ENCODE measurements around the gene KCNQ5.

The KCNQ5 gene

DNA sequence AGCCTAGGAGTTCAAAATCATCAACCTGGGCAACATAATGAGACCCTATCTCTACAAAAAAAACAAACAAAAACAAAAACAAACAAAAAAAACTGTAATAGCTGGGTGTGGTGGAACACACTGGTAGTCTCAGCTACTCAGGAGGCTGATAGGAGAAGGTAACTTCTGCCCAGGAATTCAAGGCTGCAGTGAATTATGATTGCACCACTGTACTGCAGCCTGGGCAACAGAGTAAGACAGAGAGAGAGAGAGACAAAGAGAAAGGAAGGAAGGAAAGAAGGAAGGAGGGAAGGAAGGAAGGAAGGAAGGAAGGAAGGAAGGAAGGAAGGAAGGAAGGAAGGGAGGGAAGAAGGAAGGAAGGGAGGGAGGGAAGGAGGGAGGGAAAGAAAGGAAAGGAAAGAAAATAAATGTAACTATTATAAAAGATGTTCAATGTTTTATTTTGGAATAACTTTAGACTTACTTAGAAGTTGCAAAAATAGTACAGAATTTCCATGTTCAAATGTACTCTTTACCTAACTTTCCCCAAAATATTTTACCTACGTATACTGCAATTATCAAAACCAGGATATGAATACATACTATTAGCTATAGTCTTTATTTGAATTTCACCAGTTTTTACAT is 428.2 kb downstream of the KCNQ5 start:
- DNase-seq (ENCODE audit: low read depth, low spot score), result no peak

DNA sequence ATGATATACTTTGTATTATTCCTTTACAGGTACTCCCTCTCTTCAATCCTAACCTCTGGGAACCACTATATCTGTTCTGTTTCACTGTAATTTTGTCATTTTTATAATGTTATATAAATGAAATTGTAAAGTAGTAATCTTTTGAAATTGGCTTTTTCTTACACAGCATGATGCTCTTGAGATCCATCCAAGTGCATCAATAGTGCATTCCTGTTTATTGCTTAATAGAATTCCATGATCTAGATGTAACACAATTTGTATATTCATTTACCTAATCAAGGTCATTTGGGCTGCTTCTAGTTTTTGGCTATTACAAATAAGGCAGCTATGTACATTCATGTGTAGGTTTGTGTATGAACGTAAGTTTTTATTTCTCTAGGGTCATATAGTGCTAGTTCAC is 428.8 kb downstream of the KCNQ5 start:
- no peak for DNase-seq (ENCODE audit: low read depth, low spot score)

DNA sequence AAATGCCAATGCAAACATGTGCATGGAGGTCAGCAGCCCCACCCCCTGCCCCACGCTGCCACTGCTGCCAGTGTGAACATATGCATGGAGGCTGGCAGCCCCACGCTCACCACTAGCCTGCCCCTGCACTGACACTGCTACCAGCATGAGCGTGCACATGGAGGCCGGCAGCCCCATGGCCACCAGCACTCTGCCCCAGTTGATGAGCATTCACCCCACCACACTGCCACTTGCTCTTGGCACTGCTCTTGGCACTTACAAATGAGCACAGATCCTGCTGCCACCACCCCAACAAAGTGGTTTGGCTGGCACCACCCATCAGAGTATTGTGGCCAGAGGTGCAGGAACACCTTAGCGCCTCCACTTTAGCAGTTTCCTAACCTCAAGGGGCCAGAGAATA is 429.3 kb downstream of the KCNQ5 start:
- no peak for DNase-seq (ENCODE audit: low read depth, low spot score)

DNA sequence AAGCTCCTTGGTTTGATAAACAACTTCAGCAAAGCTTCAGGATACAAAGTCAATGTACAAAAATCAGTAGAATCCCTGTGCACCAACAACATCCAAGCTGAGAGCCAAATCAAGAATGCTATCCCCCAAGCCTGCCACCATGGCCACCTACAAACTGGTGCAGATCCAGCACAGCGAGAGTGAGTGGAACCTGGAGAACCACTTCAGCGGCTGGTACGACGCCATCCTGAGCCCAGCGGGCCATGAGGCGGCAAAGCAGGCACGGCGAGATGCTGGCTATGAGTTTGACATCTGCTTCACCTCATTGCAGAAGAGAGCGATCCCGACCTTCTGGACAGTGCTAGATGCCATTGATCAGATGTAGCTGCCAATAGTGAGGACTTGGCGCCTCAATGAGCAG is 433.1 kb downstream of the KCNQ5 start:
- no peak for DNase-seq (ENCODE audit: low read depth, low spot score)

DNA sequence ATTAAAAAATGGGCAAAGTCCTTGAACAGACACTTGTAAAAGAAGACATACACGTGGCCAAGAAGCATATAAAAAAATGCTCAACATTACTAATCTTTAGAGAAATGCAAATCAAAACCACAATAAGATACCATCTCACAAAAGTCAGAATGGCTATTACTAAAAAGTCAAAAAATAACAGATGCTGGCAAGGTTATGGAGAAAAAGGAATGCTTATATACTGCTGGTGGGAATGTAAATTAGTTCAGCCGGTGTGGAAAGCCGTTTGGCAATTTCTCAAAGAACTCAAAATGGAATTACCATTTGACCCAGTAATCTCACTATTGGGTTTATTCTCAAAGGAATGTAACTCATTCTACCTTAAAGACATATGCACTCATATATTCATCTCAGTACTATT is 436.9 kb downstream of the KCNQ5 start:
- no peak for DNase-seq (ENCODE audit: low read depth, low spot score)

DNA sequence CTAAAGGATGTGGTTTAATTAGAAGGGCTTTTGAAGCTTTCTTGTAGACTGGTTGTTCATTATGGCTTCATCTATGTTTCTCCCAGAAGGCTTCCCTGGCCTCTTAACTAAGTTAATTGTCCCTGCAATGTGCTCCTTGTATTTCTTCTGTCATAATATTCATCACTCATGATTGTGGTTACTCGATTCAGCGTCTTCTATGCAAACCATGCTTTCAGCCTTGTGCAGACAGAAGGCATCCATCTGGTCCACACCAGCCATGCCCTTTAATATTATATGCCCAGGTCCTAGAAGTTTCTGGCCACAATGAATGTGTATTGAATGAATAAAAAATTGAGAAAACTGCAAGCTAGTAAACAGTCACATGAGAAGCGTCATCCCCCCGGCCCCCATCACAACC is 440.3 kb downstream of the KCNQ5 start:
- DNase-seq (ENCODE audit: low read depth, low spot score), result no peak

DNA sequence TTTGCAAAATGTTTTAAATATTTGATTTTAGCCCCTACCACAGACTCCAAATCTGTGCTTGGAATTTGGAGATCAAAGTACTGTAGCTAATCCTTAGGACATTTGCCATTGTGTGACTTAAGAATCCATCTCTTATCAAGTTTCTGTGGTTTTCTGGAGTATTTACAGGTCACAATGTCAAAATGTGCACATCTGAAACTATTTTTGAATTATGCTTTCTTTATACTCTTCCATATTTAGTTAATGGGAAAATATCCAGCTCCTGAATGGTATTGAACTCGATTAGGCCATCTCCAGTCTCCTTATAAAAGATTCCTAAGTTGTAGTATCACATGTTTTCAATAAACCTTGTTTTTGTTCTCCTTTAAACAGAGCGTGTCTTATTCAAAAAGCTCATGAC is 441.0 kb downstream of the KCNQ5 start:
- DNase-seq (ENCODE audit: low read depth, low spot score), result no peak

DNA sequence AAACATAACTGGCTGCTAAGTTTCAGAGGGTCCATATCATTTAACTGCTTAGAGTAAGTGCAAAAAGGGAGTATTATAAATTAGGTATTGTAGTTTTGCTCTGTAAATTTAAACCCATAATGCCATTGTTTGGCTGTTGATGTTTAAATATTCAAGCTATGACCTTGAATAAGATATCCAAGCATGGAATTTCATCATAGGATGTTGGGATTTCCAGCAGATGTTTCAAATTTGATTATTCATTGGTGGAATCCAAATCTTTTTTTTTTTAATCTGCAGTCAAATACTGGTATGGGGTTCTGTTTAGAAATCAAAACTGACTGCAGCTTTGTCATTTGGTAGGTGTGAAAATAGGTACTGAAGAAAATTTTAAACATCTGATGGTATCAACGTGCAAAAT is 442.4 kb downstream of the KCNQ5 start:
- no peak for DNase-seq (ENCODE audit: low read depth, low spot score)

DNA sequence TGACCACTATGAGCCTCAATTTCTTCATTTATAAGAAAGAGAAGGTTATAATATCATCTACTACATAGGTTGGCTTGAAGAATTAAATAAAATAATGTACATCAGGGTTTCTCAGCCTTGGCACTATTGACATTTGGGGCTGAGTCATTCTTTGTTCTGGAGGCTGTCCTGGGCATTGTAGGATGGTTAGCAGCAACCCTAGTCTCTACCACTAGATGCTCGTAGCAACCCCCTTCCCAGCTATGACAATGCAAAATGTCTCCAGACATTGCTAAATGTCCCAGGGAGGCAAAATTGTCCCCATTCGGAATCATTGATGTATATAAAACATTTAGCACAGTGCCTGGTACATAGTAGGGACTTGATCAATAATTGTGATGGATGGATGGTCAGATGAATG is 451.4 kb downstream of the KCNQ5 start:
- DNase-seq (ENCODE audit: low read depth, low spot score), result no peak

DNA sequence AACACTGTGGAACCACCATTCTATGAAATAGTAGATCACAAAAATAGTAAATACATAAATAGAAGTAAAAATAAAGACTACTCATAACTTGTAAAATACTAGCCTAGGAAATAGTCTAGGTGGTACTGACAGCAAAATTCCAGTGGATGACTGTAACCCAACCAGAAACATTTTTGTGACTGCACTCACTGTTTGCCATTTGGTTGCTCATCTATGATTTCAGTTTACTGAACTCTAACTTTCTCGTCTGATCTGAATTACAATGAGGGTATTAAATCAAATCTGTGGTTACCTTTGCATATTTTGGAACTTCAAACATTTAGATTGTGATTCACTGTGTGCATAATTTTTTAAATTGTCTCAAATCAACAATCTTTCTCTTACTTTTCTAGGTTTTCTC is 452.3 kb downstream of the KCNQ5 start:
- no peak for DNase-seq (ENCODE audit: low read depth, low spot score)

DNA sequence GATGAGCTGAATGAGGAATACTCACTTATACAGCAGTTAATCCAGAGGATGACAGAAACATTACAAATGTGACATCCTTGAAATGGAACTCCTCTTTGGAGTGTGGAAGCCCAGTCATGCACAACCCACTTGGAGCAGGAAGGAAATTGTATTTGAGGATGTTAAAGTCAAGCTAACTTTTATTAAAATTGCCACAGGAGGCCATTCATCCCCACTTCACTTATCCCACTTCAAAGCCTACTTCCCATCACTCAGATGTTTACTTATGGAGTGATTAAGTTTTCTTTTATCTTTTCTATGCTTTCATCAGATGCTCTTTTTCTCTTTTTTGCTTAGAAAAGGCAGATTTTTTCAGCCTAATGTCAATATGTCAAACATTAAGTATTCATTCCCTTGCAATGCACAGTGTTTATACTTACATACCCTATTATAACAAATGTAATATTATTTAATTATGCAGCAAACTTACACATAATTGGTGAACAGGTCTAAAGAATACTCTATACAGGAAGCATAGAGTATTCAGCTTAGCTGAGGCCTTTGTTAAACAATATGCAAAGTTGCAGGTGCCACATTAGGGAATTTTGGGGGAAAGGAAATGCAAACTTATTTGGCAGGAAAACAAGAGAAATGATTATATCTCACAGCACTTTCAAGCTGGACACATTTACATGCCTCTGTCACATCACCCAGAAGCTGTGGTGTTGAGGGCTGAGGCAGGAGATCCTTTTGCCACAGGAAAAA is 454.5 kb downstream of the KCNQ5 start:
- DNase-seq (ENCODE audit: low read depth, low spot score), result no peak

DNA sequence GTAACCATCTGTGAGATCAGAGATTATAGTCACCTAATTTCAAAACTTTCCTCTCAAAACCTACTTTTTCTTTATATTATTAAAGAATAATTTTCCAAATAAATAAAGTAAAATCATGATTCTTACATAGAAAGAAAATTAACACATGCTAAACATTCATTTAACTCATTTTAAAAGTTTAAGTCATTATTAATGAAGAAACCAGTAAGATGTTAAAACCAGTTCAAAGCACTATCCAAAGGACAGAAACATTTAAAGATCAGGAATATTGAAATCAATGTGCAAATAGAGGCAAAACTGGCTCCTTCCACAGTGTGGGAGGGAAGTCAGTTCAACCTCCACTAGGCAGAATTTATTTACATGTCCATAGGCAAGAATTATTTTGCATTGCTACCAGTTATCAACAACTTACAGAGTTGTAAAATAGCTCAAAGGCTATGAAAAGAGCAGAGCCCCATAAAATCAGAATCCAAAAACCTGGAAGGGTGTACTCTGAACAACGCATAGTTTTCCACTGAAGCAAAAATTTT is 456.5 kb downstream of the KCNQ5 start:
- no peak for DNase-seq (ENCODE audit: low read depth, low spot score)

DNA sequence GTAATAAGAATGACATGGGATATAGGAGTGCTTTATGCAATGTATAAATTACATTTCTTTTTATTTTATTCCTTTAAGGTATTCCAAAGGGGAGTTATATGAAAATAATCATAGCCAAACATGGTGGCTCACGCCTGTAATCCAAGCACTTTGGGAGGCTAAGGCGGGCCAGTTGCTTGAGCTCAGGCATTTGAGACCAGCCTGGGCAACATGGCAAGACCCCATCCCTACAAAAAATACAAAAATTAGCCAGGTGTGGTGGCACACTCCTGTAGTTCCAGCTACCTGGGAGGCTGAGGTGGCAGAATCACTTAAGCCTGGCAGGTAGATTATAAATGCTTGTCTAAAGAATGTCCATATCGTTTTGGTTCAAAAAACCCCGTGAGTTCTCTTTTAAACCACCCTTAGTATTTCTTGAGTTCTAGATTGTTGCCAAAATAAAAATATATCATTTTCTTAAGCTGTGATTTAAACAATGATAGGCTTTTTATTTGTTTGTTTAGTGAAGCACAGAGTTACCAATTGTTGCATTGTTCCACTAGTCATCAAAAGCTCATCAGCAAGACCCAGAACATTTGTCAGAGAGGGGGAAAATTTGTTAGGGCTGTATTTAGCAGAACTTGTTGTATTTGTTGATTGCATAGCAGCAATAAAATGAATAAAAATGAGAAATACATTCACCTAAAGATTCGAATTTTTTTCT is 457.2 kb downstream of the KCNQ5 start:
- DNase-seq (ENCODE audit: low read depth, low spot score), result no peak

DNA sequence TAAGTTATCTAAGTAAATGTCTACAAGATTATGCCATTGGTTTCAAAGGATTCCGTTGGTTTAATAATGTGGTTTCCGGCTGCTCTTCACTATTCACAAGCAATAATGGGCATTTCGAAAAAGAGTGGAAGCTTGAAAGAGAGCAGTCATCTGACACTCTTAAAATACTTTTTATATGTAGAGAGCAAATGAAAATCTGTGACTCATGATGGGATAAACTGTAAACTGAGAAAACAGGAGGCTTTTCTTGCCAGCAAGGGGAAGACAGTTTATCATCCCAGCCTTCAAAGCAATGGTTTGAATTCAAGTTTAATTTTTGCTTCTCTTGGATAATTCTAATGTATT is 457.7 kb downstream of the KCNQ5 start:
- no peak for DNase-seq (ENCODE audit: low read depth, low spot score)

DNA sequence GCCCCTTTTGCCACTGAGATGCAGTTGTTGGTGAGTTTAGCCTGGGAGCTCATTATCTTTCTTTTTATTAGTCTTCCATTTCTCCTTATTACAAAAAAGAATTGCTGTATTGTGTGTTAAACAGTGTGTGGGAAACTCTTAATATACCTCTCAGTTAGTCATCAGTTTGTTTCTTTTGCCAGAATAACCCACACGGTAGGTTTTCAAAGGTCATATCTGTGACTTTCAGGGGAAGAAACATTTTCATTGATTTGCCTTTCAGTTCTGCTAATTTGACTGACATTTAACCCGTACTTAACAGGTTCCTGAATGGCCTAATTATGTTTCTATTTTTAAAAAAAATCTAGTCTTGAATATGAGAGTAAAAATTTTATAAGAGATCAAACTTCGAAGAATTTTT is 458.1 kb downstream of the KCNQ5 start:
- DNase-seq (ENCODE audit: low read depth, low spot score), result no peak

DNA sequence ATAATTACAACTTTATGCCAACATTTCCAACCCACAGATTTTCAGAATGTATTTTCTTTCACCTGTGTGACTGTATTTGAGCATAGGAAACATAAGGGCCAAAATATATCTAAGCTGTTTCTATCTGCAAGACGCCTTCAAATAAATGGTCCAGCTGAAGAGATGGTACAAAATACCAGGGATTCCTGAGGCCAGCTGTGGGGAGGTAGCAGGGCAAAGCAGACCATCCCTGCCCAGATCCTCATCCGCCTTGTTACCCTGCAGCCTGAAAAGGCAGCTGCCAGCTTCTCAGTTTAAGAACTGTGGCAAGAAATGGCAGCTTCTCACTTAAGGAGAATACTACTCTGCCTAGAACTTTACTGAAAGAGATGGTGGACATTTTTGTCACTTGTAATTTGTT is 460.1 kb downstream of the KCNQ5 start:
- DNase-seq (ENCODE audit: low read depth, low spot score), result no peak

DNA sequence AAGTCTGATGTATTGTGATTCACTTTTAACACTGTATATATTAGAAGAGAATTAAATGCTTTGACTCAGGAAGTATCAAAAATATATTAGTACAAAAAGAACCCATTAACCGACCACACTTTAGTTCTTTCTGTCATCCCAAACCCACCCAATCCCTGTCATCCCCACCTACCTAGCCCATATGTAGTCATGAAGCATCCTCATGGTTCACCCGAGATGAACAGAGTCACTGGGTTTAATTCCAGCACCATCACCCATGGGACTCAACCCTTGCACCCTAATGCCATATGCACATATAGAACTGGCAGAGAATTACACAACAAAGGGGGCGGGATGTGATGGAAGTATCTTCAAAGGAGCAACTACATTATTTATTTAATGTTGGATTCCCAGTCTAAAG is 462.0 kb downstream of the KCNQ5 start:
- no peak for DNase-seq (ENCODE audit: low read depth, low spot score)

DNA sequence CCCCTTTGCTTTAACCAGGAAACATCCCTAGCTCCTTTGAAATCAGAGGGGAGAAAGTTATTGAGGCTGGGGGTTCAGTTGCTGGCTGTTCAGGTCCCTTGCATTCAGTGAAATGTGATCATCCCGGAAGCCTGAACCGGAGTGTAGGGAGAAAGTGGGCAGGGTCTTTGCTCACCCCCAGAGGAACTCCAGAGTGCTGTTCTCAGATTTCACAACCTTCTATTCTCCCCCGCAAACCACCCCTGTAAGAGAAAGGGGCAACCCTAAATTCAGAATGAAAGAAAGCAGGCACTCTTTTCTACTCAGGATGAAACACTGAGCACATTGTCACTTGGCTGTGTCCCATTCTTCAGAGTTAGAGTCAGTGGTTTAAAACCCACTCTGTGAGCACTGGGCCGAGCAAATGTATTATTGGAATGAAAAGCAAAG is 463.6 kb downstream of the KCNQ5 start:
- DNase-seq (ENCODE audit: low read depth, low spot score), result no peak

DNA sequence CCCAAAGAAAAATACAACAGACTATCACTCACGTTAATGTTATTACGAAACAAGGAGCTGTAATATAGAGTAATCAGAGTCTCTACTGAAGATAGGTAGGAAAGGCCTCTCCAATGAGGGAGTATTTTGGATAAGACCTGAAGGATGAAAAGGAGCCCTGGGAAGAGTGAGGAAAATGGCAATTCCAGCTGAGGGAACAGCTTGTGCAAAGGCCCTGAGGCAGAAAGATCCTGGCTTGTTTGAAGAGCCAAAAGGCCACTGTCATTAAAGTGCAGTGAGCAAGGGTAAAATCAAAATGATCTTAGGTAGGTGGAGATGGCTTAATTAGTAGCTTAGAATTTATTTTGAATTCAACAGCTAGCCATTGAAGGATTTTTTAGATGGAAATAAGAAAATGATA is 464.9 kb downstream of the KCNQ5 start:
- DNase-seq (ENCODE audit: low read depth, low spot score), result no peak

DNA sequence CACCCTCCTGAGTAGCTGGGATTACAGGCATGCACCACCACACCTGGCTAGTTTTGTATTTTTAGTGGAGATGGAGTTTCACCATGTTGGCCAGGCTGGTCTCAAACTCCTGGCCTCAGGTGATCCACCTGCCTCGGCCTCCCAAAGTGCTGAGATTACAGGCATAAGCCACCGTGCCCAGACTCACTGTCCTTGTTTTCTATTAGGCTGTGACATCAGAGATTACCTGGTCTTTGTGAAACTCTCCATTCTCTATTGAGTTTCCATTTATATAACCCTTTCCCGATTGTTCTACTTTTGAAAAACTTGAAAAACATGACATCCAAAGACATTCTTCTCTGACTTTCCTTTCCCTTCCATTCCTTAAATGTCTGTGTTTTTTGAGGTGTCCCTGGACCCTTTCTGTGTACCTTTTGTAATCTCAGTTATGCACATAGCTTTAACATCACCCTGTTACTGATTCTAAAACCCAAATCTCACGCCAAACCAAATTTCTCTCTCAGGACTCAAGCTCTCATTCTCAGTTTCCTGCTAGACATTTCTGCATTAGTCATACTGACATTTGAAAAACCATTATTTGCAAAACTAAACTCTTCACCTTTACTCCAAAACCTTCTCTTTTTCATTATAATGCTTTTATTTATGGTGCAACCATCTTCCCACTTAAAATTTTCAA is 466.4 kb downstream of the KCNQ5 start:
- DNase-seq (ENCODE audit: low read depth, low spot score), result no peak

DNA sequence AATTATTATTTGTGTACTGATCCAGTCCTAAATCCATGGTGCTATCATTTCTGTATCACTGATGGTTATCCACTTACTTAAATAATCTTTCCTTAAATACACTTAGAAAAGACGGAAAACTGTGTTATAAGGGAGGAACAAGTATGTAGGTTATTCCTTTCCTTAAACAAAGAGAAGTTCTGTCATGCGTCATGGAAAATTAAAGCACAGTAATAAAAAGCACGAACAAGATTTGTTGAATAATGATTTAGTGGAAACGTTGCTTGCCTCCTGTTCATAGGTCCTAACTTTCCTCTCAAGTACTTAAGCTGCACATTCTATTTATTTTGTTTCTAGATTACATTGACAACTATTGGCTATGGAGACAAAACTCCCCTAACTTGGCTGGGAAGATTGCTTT is 483.1 kb downstream of the KCNQ5 start:
- DNase-seq (ENCODE audit: low read depth, low spot score), result no peak

DNA sequence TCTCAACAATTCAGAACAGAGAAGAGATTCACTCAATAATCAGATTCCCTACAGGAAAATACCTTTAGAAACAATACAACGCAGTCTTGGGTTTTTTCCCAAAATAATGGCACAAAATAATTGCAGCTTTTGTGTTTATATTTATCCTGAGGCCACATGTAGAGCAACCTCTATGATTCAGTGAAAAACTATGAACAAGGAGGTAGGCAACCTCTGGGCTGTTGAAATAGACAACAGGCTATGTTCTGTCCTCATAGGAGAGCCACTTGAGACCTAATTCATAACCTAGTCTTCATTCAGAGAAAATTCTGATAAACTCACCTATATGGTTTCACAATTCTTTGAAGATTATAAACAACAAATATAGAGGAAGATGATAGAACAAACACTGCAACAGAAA is 485.2 kb downstream of the KCNQ5 start:
- no peak for DNase-seq (ENCODE audit: low read depth, low spot score)

All from ELF-1 (cell line).